ENCODE results near the gene KRTAP5-1.
"Not testable (repeated sequence)": the region's sequence is repeated elsewhere in the genome, so short reads cannot be mapped to it uniquely, and the experiment has no call there.

Gene KRTAP5-1

GRCh38 chr11:1600626-1601025 is 15.5 kb upstream of the KRTAP5-1 start:
- no peak for DNase-seq

- no peak for DNase-seq
These were observed 13.7 kb upstream of the KRTAP5-1 start for GRCh38 chr11:1598816-1599215.

GRCh38 chr11:1598406-1598805 is 13.3 kb upstream of the KRTAP5-1 start:
- DNase-seq, result not testable (repeated sequence)

GRCh38 chr11:1597994-1598380 is 12.9 kb upstream of the KRTAP5-1 start, which contains the start of gene KRTAP5-2:
TSS of gene KRTAP5-2 (minus strand) at chr11:1598294. CDS start at chr11:1598250, 44 bp downstream.
- no peak for DNase-seq

- no peak for DNase-seq
These were observed 12.4 kb upstream of the KRTAP5-1 start for GRCh38 chr11:1597331-1597993.

GRCh38 chr11:1596576-1597121 is 11.6 kb upstream of the KRTAP5-1 start:
- not testable (repeated sequence) for DNase-seq

GRCh38 chr11:1595994-1596575 is 11.0 kb upstream of the KRTAP5-1 start:
- DNase-seq, result not testable (repeated sequence)

GRCh38 chr11:1592628-1593027 is 7.5 kb upstream of the KRTAP5-1 start:
- no peak for DNase-seq

GRCh38 chr11:1589996-1590395 is 4.9 kb upstream of the KRTAP5-1 start:
- DNase-seq, result no peak

GRCh38 chr11:1589191-1589963 is 4.3 kb upstream of the KRTAP5-1 start:
- not testable (repeated sequence) for DNase-seq

GRCh38 chr11:1586699-1587098 is 1.6 kb upstream of the KRTAP5-1 start:
- DNase-seq, result no peak

- DNase-seq, result not testable (repeated sequence)
These were observed 2.2 kb downstream of the KRTAP5-1 start for GRCh38 chr11:1582909-1583308.

- DNase-seq, result no peak
These were observed 3.1 kb downstream of the KRTAP5-1 start for GRCh38 chr11:1581976-1582375.

GRCh38 chr11:1576825-1577224 is 8.3 kb downstream of the KRTAP5-1 start:
- DNase-seq, result no peak

GRCh38 chr11:1575756-1576155 is 9.3 kb downstream of the KRTAP5-1 start:
- not testable (repeated sequence) for DNase-seq

GRCh38 chr11:1574933-1575242 is 10.2 kb downstream of the KRTAP5-1 start:
- no peak for DNase-seq

GRCh38 chr11:1574238-1574932 is 10.7 kb downstream of the KRTAP5-1 start:
- DNase-seq, result peak; percentile 23

GRCh38 chr11:1573903-1574237 is 11.2 kb downstream of the KRTAP5-1 start:
- DNase-seq, result no peak

- DNase-seq, result no peak
These were observed 11.8 kb downstream of the KRTAP5-1 start for GRCh38 chr11:1573077-1573902.

- peak; percentile 82 for DNase-seq
These were observed 12.6 kb downstream of the KRTAP5-1 start, which contains the start of gene DUSP8 for GRCh38 chr11:1572197-1573076. TSS of gene DUSP8 (minus strand) at chr11:1572271. CDS start at chr11:1565826, 6,445 bp downstream.

- DNase-seq, result no peak
These were observed 13.3 kb downstream of the KRTAP5-1 start for GRCh38 chr11:1571760-1572196.

All from fibroblast of skin of right quadriceps (primary cell).